ENCODE measurements around the gene BCR. TPM values are rescaled to one million over a fixed set of nuclear protein-coding genes. Genes with fewer than 3 reads are reported as not detected.

BCR gene
- polyA plus RNA-seq, 1 donor (not counting 4 experiments of a cell fraction or from before 2014, with no cell fraction given): 25.8 TPM

DNA sequence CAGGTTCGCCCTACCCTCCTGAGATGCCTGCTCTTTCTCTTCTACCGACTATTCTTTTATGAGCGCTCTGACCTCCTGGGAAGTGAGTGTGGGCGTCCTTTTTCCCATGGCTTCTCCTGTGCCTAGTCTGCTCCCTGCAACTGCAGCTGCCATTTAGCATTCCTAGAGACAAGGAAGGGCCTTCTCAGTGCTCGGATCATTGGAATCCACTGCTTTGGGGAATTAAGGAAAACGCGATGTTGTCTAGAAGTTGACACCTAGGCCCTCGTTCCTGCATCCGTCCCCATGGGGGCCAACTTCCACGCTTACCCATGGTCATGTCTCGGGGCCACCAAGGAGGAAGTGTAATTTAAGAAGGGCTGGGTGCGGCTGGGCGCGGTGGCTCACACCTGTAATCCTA is 95.4 kb downstream of the BCR start:
- dilution Hi-C loops (cut with MboI; ENCODE audit: extremely low pct_ligation_motif_present, low sequenced_read_pairs): no loop called here
- no peaks in the 10 kb centered on the region for H3K27me3 ChIP-seq (ENCODE audit: control insufficient read depth, extremely low read depth, insufficient read depth, low read length)
- H3K4me2 ChIP-seq (ENCODE audit: control insufficient read depth, extremely low read depth, insufficient read depth, low read depth, low read length): no peak overlapping the region
- no peaks in the 10 kb centered on the region for H3K9me3 ChIP-seq (ENCODE audit: control insufficient read depth, low read depth, low read length)
- peaks cover 35 to 58% of the 10 kb centered on the region in 2 experiments for H3K36me3 ChIP-seq (ENCODE audit: control insufficient read depth in 2 of 2, extremely low read depth in 1 of 2, insufficient read depth in 2 of 2, low read length in 2 of 2)
- H2AFZ ChIP-seq (ENCODE audit: control insufficient read depth, low read length): no peak overlapping the region
- no peak for FAIRE-seq
- DNase-seq (ENCODE audit: low read depth, low spot score): no peak
- H3K9ac ChIP-seq (ENCODE audit: control insufficient read depth, extremely low read depth, insufficient read depth, low read length): no peak overlapping the region
- H3K9me1 ChIP-seq (ENCODE audit: control insufficient read depth, extremely low read depth, insufficient read depth, low read length): no peaks in the 10 kb centered on the region
- H3K27ac ChIP-seq (ENCODE audit: control insufficient read depth, insufficient read depth, low read length): no peak overlapping the region
- no peaks in the 10 kb centered on the region for H3K79me2 ChIP-seq (ENCODE audit: control insufficient read depth, insufficient read depth, low read length)
- no peaks in the 10 kb centered on the region for H4K20me1 ChIP-seq (ENCODE audit: control insufficient read depth, extremely low read depth, insufficient read depth, low read length)
- no peak overlapping the region for H3K4me3 ChIP-seq (ENCODE audit: control insufficient read depth in 2 of 3, extremely low read depth in 1 of 3, insufficient read depth in 2 of 3, low read depth in 1 of 3, low read length in 3 of 3)
- peaks cover 24% of the 10 kb centered on the region for H3K4me1 ChIP-seq (ENCODE audit: control insufficient read depth, extremely low read depth, insufficient read depth, low read length)
- TF ChIP-seq CTCF (optimal IDR thresholded peaks at IDR 0.05 in 1 of 3, IDR thresholded peaks at IDR 0.05 in 1 of 3, conservative IDR thresholded peaks at IDR 0.05 in 1 of 3; ENCODE audit: extremely low read depth in 1 of 3, insufficient read depth in 2 of 3, low read length in 3 of 3) (no peak), EZH2 (IDR thresholded peaks at IDR 0.05; ENCODE audit: low read length) (no peak)

DNA sequence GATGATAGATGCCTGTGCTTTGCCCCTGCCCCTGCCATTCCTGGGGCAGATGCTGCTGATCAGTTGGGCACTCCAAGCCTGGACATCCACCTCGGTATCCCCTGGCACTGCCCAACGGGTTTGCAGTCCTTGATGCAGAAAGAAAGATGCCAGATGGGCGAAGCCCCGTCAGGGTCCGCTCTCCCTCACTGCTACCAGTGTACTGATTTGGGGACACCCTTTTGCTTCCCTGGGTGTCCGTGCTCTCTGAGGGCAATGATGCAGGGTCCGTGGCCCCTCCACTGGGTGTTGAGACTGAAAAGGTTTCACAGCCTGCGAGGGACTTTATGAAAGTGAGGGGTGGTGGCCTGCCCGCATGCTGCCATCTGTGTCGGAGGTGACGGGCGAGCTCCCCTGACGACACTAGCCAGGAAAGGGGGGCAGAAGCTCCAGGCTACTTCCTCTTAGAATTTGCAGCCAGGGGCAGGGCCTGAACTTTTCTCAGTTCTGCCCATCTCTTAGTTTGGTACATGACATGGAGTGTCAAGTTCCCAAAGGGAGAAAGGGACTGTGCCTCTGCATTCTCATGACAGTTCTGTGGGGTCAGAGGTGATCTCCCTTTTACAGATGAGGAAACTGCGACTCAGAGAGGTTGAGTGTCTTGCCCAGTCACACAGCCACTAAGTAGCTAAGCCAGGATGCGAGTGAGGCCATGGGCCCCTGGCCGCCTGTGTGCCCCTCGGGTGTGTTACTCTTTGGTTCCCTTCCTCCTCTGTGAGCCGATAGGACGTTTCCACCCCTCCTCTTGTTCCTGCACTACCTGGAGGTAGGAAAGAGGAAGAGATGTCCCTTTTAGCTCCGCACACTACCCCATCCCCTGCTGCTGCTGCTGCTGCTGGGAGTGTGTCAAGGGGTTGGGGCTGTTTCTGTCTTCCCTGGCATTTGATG is 96.6 kb downstream of the BCR start:
- Histone ChIP-seq H4K20me1 (ENCODE audit: control insufficient read depth, extremely low read depth, insufficient read depth, low read length) (no peaks in the 10 kb centered on the region), H3K4me3 (ENCODE audit: control insufficient read depth in 2 of 3, extremely low read depth in 1 of 3, insufficient read depth in 2 of 3, low read depth in 1 of 3, low read length in 3 of 3) (no peak overlapping the region), H3K9me3 (ENCODE audit: control insufficient read depth, low read depth, low read length) (no peaks in the 10 kb centered on the region), H3K36me3 (ENCODE audit: control insufficient read depth in 2 of 2, extremely low read depth in 1 of 2, insufficient read depth in 2 of 2, low read length in 2 of 2) (peaks cover 34 to 52% of the 10 kb centered on the region in 2 experiments), H3K79me2 (ENCODE audit: control insufficient read depth, insufficient read depth, low read length) (no peaks in the 10 kb centered on the region), H3K27me3 (ENCODE audit: control insufficient read depth, extremely low read depth, insufficient read depth, low read length) (no peaks in the 10 kb centered on the region), H3K27ac (ENCODE audit: control insufficient read depth, insufficient read depth, low read length) (no peak overlapping the region), H3K9me1 (ENCODE audit: control insufficient read depth, extremely low read depth, insufficient read depth, low read length) (no peaks in the 10 kb centered on the region), H3K4me2 (ENCODE audit: control insufficient read depth, extremely low read depth, insufficient read depth, low read depth, low read length) (no peak overlapping the region), H3K9ac (ENCODE audit: control insufficient read depth, extremely low read depth, insufficient read depth, low read length) (no peak overlapping the region), H3K4me1 (ENCODE audit: control insufficient read depth, extremely low read depth, insufficient read depth, low read length) (peaks cover 35% of the 10 kb centered on the region), H2AFZ (ENCODE audit: control insufficient read depth, low read length) (no peak overlapping the region)
- DNase-seq (ENCODE audit: low read depth, low spot score) (no peak), FAIRE-seq (no peak)
- dilution Hi-C loops (cut with MboI; ENCODE audit: extremely low pct_ligation_motif_present, low sequenced_read_pairs): no loop called here
- TF ChIP-seq CTCF (optimal IDR thresholded peaks at IDR 0.05 in 1 of 3, IDR thresholded peaks at IDR 0.05 in 1 of 3, conservative IDR thresholded peaks at IDR 0.05 in 1 of 3; ENCODE audit: extremely low read depth in 1 of 3, insufficient read depth in 2 of 3, low read length in 3 of 3) (no peak), EZH2 (IDR thresholded peaks at IDR 0.05; ENCODE audit: low read length) (no peak)
